GM10847 (cell line): ENCODE measurements around the gene MBNL3.

Experiments used
- POLR2A ChIP-seq: IDR thresholded peaks from 2 replicates; pipeline ENCODE4 v1.6.1; 2011; ENCODE audit not compliant: insufficient read length; ENCODE audit errors: extremely low read depth

Gene MBNL3

DNA sequence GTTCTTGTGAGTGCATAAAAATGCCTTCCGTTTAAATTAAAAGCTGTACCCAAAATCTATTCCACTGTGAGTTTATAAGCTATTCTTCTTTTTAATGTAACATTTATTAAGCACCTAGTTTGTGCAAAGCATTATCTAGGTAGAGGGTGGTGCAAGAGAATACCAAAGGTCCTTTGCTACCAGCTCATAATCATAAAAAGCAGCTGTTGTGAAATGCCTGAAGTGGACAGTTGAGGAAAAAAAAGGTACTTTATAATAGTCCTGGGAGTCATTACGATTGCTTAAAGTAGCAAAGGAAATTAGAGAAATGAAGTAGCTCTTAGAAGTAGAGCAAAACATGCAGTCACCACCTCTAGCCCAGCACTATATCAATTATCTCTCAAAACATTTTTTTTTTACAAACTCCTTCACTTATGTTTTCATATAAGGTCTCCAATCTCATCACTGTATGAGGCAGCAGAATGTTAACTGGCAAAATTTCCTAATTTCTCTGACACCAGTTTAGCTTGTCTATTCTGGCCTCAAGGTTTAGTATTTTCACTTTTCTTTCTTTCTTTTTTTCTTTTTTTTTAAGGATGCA is 2.1 kb downstream of the MBNL3 start:
- TF ChIP-seq POLR2A: no peak

DNA sequence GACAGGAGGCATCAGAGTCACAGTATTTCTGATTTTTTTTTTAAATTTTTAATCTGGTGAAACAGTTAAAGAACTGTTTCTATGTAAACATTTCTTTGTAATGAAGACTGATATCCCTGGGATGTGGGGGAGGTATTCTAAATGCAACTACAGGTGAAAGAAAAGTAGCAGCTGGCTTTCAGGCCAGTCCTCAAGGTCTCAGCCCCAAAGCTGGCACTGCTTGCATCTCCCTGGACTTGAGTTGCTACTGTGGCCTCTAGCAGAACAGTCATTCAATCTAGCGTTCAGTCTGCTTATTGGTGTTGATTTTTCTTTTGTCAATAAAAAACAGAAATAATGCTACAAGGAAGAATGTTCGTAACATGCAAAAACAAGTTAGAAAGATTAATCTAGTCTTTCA is 4.9 kb downstream of the MBNL3 start:
- TF ChIP-seq POLR2A: no peak

DNA sequence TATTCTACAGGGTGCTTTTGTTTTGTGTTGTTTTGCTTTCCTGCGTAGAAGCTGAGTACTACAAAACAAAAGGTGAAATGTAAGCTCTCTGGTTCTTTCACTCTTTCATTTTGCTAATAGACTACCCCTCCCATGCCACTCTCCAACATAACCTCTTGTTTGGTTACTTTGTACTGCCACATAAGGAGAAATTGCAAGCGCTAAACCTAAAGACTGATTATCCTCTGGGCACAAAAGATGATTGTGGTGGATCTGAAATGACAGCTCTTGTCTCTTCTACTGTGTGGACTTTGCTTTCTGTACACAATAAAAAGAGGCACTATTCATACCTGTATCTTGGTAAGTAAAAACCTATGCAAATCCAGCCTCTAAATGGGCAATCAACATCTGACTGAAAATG is 5.3 kb downstream of the MBNL3 start:
- no peak for TF ChIP-seq POLR2A

DNA sequence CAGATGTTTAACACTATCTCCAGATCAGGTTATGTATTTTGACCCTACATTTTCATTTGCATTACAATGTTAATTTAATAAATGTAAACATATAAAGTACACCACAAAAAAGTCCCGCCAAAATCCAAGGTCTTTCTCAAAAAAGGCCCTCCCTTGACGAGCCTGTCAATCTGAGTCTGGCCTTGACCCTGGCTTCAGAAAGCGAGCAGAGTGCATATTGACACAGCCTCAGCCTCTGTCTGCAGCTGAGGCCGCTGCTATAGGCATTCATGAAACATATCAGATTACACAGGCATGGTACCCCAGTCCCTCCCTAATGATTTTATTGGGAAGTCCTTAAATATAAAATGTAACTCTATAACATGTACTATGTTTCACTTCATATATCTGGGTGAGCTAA is 6.2 kb downstream of the MBNL3 start:
- no peak for TF ChIP-seq POLR2A

DNA sequence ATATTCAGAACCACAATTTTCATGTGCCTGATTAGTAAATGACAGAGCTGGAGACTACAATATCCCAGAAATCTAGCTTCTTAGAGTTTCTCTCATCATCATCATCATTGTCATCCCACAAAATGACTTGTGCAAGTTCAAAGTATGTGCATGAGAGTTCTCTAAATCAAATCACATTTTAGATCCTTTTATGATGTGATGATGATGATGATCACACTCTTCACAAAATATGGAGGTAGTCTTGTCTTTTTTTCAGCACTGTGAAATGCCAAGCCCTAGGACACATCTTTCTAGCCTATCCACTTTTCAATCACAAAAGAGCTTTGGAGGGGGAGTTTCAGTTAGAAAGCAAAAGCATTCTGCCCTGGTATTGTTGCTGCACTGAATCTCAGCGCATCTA is 7.4 kb downstream of the MBNL3 start:
- TF ChIP-seq POLR2A: no peak

DNA sequence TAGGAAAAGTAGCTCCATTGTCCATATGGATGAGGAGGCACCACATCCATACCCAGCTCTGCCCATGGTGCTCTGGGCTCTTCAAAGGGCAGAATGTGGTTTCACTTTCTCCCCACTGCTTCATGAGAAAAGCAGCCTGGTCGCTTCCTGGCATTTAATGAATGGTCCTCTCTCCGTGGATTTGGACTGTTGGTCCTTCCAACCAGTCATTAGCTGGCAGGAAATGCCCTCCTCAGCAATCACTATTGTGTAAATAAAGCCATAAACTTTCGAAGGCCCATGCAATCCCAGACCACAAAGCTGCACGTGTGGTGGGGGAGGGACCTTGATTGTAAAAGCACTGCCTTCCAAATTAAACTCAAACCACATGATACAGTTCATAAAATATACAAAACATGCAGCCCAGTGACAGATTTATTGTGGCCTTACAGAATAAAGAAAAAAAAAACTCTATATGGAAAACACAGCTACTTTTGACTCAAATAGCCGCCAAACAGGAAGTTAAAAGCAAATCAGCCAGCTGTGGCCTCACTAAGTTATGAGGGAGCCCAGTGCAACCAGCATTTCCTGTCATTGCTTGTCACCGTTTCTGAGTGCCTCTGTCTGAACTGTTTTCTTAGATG is 8.1 kb downstream of the MBNL3 start:
- TF ChIP-seq POLR2A: no peak

DNA sequence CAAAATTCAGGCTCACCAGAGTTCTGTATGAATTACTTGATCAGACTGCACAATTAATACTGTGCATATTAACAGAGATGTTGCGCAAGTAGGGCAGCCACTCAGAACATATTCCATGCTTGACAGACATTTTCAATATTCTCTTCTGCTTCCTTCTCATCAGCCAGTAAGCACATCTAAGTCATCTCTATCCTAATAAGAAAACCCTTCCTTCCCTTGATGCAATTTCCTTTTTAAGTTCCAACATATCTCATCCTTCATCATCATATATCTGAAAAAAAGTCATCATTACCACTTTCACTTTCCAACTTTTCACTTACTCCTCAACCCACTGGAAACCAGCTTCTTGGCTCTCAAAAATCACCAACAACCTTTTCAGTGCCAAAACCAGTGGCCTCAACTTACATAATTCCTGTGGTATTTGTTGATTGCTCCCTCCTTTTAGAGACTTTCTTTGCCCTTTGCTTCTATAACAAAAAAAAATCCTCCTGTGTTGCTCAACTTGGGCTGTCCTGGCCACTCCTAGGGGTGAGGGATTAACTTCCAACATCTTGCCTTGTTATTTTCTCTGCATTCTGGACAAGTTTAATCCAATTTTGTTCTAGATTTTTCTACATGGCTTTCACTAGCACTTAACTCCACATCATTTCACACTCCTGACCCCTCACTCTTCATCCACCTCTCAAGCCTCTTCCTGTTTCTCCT is 14.1 kb downstream of the MBNL3 start:
- no peak for TF ChIP-seq POLR2A

DNA sequence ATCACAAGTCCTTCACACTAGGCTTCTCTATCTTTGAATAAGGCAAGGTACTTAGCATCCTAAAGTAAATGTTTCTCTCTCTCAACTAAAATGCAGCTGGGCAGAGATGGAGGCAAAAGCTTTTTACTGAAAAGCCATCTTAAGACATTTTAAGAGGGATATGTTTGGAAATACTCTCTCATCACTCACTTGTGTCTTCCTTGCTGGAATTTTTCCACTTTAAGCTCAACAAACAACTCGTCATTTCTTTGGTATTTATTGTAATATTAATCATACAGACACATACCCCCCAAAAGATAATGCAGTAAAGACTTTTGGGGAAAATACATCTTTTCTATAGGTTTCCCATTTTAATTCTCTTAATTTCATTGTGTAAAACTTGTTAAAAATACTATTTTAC is 16.4 kb downstream of the MBNL3 start:
- TF ChIP-seq POLR2A: no peak

DNA sequence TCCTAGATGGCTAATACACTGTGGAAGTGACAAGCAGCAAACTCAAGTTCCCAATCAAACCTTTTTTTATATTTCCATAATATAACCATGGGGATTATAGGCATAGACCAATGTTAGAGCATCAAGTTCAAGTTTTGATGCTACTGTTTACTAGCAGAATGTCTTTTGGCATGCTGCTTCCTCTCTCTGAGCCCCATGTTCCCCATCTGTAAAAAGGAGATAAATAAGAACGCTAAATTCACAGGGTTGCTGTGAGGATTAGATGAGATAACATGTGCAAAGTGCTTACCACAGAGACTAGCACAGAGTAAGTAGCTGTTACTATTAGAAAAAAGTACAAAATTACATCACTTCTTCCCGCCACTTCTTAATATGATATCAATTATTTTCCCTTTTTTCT is 18.0 kb downstream of the MBNL3 start:
- TF ChIP-seq POLR2A: no peak

DNA sequence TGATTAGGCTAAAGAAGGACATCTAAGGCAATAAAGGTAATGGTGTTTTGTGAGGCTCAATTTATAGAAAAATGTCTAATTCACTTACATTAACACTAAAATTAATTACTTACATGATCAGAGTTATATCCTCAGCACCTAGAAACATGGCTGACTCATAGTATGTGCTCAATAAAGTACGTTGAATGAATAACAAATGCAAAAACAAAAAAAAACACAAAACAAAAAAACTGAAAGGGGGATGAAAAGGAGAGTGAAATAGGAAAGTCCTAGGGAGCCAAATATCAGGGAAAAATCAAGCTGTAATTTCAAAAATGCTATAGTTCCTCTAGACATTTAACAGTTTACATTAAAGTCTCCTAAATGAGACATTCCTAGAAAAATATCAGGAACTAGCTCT is 18.7 kb downstream of the MBNL3 start:
- TF ChIP-seq POLR2A: no peak

DNA sequence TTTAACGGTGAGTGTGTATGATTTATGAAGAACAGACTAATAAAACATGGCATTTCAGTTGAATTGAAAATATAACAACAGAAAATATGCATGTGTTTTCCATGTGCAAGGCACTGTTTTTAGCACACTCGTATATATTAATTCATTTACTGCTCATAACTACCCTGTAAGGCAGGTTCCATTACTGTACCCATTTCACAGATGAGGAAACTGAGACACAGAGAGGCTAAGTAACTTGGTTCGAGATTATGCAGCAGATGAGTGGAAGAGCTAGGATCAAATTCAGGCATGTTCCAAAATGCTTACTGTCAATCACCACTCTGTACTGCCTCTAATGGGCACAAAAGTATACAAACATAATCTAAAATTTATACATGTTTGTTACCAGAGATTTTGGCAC is 20.4 kb downstream of the MBNL3 start:
- TF ChIP-seq POLR2A: no peak

DNA sequence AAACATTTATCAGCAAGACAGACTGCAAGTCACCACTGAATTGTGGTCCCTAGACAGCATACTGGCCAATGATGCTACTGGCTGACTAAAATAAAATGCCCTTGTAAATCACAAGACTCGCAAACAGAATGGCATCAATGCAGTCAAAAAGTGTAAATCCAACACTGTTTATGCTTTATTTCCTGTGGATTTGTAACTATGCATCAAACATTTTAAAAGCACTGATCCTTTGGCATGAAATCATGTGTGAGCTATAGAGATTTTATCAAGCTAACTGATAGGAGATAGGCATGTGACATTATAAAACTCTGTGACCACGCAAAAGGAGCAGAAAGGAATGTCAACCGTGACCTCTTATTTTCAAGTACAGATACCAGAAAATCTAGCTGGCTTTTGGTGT is 20.8 kb downstream of the MBNL3 start:
- no peak for TF ChIP-seq POLR2A

DNA sequence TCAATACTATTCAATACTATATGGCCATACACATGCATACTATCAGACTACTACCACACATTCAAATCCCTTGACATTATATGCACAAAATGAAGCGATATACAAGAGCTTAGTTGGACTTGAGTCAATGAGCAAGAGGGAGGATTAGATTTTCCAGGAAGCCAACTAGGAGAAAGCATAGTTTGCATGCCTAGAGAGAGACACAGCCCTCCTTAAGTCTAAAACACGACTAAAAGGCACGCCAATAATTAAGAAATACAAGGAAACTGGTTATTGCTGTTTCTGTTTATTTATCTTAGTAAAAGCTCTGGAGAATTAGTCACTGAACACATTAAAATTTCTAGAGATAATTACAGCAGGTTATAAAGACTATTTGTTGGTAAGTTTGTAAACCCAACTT is 21.8 kb downstream of the MBNL3 start:
- no peak for TF ChIP-seq POLR2A

DNA sequence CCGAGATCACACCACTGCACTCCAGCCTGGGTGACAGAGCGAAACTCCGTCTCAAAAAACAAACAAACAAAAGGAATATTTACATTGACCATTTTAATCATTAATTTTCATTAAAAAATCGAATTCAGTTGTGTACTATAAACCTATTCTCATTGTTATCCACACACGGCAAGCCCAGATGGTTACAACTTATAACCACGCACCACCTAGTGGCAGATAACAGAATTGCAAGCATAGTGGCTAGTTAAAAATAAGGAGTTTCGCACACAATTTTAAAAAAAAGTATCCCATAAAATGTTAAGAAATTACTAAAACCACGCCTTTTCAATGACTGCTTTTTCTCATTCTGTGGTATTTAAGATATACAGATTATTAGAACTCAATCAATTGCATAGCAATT is 25.4 kb downstream of the MBNL3 start:
- TF ChIP-seq POLR2A: no peak

DNA sequence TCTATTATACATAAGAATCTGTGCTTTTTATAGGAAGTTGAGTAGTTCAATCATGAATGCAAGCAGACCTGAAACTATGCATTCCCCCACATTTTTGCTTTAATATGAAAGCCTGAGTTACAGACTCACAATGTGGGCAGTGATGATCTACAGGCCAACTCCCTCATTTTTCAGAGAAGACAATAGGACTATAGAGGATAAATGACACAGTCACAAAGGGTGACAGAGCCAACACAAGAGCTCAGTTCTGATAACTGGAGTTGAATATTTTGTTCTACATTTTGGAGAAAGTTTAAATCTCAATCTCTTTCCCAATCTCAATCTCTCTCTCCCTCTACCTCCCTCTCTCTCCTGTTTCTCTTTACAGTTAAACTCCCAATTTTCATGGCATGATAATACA is 27.0 kb downstream of the MBNL3 start:
- no peak for TF ChIP-seq POLR2A

DNA sequence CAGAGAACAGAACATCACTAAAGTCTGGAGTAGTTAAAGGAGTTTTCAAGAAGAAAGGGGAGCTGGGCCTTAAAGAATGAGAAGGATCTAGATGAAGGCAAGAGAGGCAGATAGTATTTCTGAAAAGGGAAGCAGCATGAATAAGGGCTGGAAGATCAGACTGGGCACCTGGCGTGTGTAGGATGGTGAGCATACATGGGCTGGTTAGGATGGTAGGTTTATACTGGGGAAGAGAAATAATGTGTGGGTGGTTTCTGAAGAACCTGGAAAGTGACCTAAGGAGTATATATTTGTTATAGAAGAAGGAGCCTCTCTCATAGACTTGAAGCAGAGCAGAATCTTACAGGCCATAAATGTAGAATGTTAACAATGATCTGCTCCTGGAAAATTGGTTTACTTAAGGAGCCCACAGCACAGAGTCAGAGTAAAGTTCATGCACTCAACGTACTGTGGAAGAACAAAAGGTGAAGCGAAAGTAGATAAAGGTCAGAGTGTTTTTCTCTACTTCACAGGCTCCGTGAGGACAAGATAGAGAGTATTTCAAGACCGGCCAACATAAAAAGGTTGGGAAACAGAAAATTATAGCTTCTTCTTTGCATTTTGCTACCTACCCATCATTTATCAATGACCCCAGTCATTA is 35.8 kb downstream of the MBNL3 start:
- no peak for TF ChIP-seq POLR2A
